Measurements from ENCODE around the gene SHANK1.

DNA sequence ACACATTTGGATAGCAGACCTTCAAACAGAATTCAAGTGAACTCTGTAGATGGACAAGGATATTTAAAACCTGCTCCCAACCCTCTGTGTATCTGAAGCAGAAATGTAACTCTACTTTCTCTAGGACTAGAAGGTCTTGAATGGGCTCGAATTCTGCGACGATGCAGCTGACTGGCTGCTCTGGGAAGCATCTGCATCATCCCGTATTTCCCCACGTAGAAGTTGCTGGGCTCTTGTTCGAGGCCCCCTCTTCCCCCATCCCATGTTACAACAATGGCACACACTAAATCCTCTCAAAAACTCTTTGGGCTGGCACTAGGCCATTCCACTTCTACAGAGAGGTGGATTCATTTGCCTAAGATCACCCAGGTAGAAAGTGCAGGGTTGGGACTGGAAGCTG is 55.4 kb downstream of the SHANK1 start:
- TF ChIP-seq, protein P1, sequence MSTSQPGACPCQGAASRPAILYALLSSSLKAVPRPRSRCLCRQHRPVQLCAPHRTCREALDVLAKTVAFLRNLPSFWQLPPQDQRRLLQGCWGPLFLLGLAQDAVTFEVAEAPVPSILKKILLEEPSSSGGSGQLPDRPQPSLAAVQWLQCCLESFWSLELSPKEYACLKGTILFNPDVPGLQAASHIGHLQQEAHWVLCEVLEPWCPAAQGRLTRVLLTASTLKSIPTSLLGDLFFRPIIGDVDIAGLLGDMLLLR (CRISPR knock-in tag; IDR thresholded peaks at IDR 0.05) = no peak
- TF ChIP-seq PRMT3 (CRISPR knock-in tag; IDR thresholded peaks at IDR 0.05; ENCODE audit: borderline replicate concordance, low read depth) (no peak), MATR3 (CRISPR knock-in tag; IDR thresholded peaks at IDR 0.05) (no peak), BHLHE40 (IDR thresholded peaks at IDR 0.05; ENCODE audit: low read length) (no peak), NAIF1 (CRISPR knock-in tag; IDR thresholded peaks at IDR 0.05; ENCODE audit: borderline replicate concordance) (no peak)

All from HepG2 (cell line).